ENCODE measurements around the gene PDK2. TPM values are rescaled to one million over a fixed set of nuclear protein-coding genes. Genes with fewer than 3 reads are reported as not detected.

PDK2 gene
- total and polyA plus RNA-seq, 9 of the 15 experiments (the other 6 are each of a cell fraction or from before 2014, with no cell fraction given): 0.03 to 2.5 (median 1.4) TPM

- Histone ChIP-seq H3K4me1 (replicated peaks in 1 of 2; ENCODE audit: control insufficient read depth in 2 of 2, insufficient read depth in 2 of 2, low read length in 2 of 2) (peaks cover 22 to 30% of the 10 kb centered on the region in 2 experiments; a peak in 4 of 5 replicates), H2AFZ (ENCODE audit: low read depth, low read length) (no peak overlapping the region), H3K4me2 (ENCODE audit: insufficient read depth, low read length) (no peak overlapping the region), H3K27me3 (ENCODE audit: control insufficient read depth in 2 of 2, insufficient read depth in 2 of 2, low read length in 2 of 2) (peaks cover 4 to 42% of the 10 kb centered on the region in 2 experiments; a peak in 3 of 5 replicates), H3K4me3 (no peak overlapping the region), H3K9me1 (ENCODE audit: control insufficient read depth, insufficient read depth, low read length) (peaks cover 4% of the 10 kb centered on the region), H3K36me3 (ENCODE audit: control insufficient read depth, insufficient read depth, low read length) (no peaks in the 10 kb centered on the region), H3K27ac (ENCODE audit: extremely low read depth, low read depth, low read length) (no peak overlapping the region), H3K79me2 (ENCODE audit: control insufficient read depth, insufficient read depth, low read length) (no peaks in the 10 kb centered on the region), H4K20me1 (replicated peaks; ENCODE audit: control insufficient read depth, insufficient read depth, low read length) (0 out of 2 replicates have a peak, but pooled peaks cover 8% of the 10 kb centered on the region), H3K9me3 (replicated peaks; ENCODE audit: control insufficient read depth, insufficient read depth, low read depth, low read length) (no peaks in the 10 kb centered on the region), H3K9ac (ENCODE audit: insufficient read depth in 1 of 2, low read depth in 2 of 2, low read length in 2 of 2) (peak overlapping the region in 1 of 2 experiments; percentile 66; a peak in 2 of 4 replicates)
- in situ Hi-C loops (cut with MboI): no loop called here
- BruUV-seq (replicated peaks): no TSS peak
- POLR2A ChIA-PET: interaction anchor here (0.6 to 0.7 kb wide), 2 partner anchors 14 to 558 kb away, joined by 3 to 4 read pairs; no protein-coding TSS in a partner anchor
- WGBS (ENCODE audit: insufficient coverage, low coverage, missing lambda C conversion rate): 17% methylated on average over 14 of the region's 15 CpGs
- intact Hi-C loops (cut with micrococcal nuclease): no loop called here
- DNase-seq (ENCODE audit: extremely low read depth in 1 of 4, low spot score in 3 of 4): no peak
- ATAC-seq: no peak
- TF ChIP-seq CBFA2T3 (IDR thresholded peaks at IDR 0.05) (no peak), RAD51 (IDR thresholded peaks at IDR 0.05; ENCODE audit: borderline replicate concordance, low read depth) (peak; percentile 10; the same call in 1 of the 2 replicates), KDM1A (IDR thresholded peaks at IDR 0.05) (0 out of 4 replicates have a peak, but pooled peaks of 1 of the 2 experiments have one; percentile 16), TARDBP (IDR thresholded peaks at IDR 0.05) (no peak), ZNF124 (CRISPR knock-in tag; IDR thresholded peaks at IDR 0.05) (no peak), ESRRA (IDR thresholded peaks at IDR 0.05; ENCODE audit: borderline replicate concordance, low read depth) (no peak), KDM4B (IDR thresholded peaks at IDR 0.05; ENCODE audit: borderline replicate concordance in 2 of 2, low read depth in 1 of 2) (no peak), ZNF316 (IDR thresholded peaks at IDR 0.05) (no peak), CBX1 (IDR thresholded peaks at IDR 0.05; ENCODE audit: low read depth) (no peak), ETS1 (conservative IDR thresholded peaks at IDR 0.05; ENCODE audit: control insufficient read depth, low read depth, low read length) (no peak), U2AF2 (optimal IDR thresholded peaks at IDR 0.05; ENCODE audit: low read depth, low read length) (no peak), KHSRP (IDR thresholded peaks at IDR 0.05) (no peak), ZNF217 (CRISPR knock-in tag; IDR thresholded peaks at IDR 0.05) (no peak), BHLHE40 (IDR thresholded peaks at IDR 0.05; ENCODE audit: low read length) (no peak)
- TF ChIP-seq, protein P1, sequence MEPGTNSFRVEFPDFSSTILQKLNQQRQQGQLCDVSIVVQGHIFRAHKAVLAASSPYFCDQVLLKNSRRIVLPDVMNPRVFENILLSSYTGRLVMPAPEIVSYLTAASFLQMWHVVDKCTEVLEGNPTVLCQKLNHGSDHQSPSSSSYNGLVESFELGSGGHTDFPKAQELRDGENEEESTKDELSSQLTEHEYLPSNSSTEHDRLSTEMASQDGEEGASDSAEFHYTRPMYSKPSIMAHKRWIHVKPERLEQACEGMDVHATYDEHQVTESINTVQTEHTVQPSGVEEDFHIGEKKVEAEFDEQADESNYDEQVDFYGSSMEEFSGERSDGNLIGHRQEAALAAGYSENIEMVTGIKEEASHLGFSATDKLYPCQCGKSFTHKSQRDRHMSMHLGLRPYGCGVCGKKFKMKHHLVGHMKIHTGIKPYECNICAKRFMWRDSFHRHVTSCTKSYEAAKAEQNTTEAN (CRISPR knock-in tag; IDR thresholded peaks at IDR 0.05): no peak
- TF ChIP-seq, protein P2, sequence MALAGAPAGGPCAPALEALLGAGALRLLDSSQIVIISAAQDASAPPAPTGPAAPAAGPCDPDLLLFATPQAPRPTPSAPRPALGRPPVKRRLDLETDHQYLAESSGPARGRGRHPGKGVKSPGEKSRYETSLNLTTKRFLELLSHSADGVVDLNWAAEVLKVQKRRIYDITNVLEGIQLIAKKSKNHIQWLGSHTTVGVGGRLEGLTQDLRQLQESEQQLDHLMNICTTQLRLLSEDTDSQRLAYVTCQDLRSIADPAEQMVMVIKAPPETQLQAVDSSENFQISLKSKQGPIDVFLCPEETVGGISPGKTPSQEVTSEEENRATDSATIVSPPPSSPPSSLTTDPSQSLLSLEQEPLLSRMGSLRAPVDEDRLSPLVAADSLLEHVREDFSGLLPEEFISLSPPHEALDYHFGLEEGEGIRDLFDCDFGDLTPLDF (CRISPR knock-in tag; IDR thresholded peaks at IDR 0.05): no peak
- TF ChIP-seq, protein P3, sequence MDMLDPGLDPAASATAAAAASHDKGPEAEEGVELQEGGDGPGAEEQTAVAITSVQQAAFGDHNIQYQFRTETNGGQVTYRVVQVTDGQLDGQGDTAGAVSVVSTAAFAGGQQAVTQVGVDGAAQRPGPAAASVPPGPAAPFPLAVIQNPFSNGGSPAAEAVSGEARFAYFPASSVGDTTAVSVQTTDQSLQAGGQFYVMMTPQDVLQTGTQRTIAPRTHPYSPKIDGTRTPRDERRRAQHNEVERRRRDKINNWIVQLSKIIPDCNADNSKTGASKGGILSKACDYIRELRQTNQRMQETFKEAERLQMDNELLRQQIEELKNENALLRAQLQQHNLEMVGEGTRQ (CRISPR knock-in tag; IDR thresholded peaks at IDR 0.05): peak; percentile 30; the same call in 1 of the 2 replicates
- CTCF ChIA-PET (ENCODE audit: low intra/inter-chr PET ratio): no interaction called here
- FAIRE-seq: no peak
These were observed 7.2 kb downstream of the PDK2 start for GRCh38 chr17:50102164-50102991.

All from K562 (cell line).